K562 (cell line): ENCODE results near the gene ZNRF1. TPM values are rescaled to one million over a fixed set of nuclear protein-coding genes. Genes with fewer than 3 reads are reported as not detected.

ENCODE experiments used
- ARID2 ChIP-seq: fragments of 450-650 bp; IDR thresholded peaks from 2 replicates; pipeline ENCODE4 v1.6.1; 2017; ENCODE audit warnings: antibody characterized with exemption, mild to moderate bottlenecking
- ELF1 ChIP-seq: fragments of 200-800 bp; sonication (Bioruptor generic); IDR thresholded peaks from 2 replicates; pipeline ENCODE4 v1.6.1; 2016; ENCODE audit warnings: missing genetic modification characterization, missing compliant biosample characterization
- GABPB2 ChIP-seq: fragments of 250-450 bp; sonication (Bioruptor Pico); conservative IDR thresholded peaks from 2 replicates; pipeline ENCODE4 v1.5.1; 2021; ENCODE audit warnings: mild to moderate bottlenecking
- GTF2F1 ChIP-seq: IDR thresholded peaks from 2 replicates; pipeline ENCODE4 v1.6.1; 2011; ENCODE audit warnings: low read depth, low read length, improper control_type of control experiment
- HLTF ChIP-seq: fragments of 450-650 bp; IDR thresholded peaks from 2 replicates; pipeline ENCODE4 v1.6.1; 2016
- MAFK ChIP-seq: IDR thresholded peaks from 2 replicates; pipeline ENCODE4 v1.6.1; 2011; ENCODE audit warnings: low read length, improper control_type of control experiment
- MXD1 ChIP-seq: fragments of 250-450 bp; sonication (Bioruptor Pico); IDR thresholded peaks from 2 replicates; pipeline ENCODE4 v1.8.0; 2021; ENCODE audit warnings: borderline replicate concordance, mild to moderate bottlenecking, moderate library complexity; ENCODE audit not compliant: poor library complexity, severe bottlenecking
- NRF1 ChIP-seq, 2 experiments: fragments of 450-650 bp; IDR thresholded peaks in 1 of 2; conservative IDR thresholded peaks in 1 of 2; 2 replicates each; pipeline ENCODE4 v1.6.1; 2014; ENCODE audit warnings: mild to moderate bottlenecking in 2 of 2
- POLR3G ChIP-seq: IDR thresholded peaks from 2 replicates; pipeline ENCODE4 v1.6.1; 2011; ENCODE audit not compliant: insufficient read length, insufficient replicate concordance; ENCODE audit errors: extremely low read depth
- RAD21 ChIP-seq, 2 experiments: fragments of 250-450 bp in 1 of 2; fragments of 450-650 bp in 1 of 2; sonication (Bioruptor Pico) in 1 of 2; formaldehyde crosslinking in 1 of 2; IDR thresholded peaks in 1 of 2; conservative IDR thresholded peaks in 1 of 2; 2 replicates each; pipeline versions ENCODE4 v1.4.0 to v1.8.0; 2020 to 2022; ENCODE audit warnings: mild to moderate bottlenecking in 2 of 2, moderate library complexity in 1 of 2
- SNAPC5 ChIP-seq: fragments of 250-450 bp; sonication (Bioruptor Pico); IDR thresholded peaks from 2 replicates; pipeline ENCODE4 v1.8.0; 2021; ENCODE audit warnings: moderate library complexity, mild to moderate bottlenecking, inconsistent platforms
- SREBF1 ChIP-seq: fragments of 150-350 bp; IDR thresholded peaks from 2 replicates; pipeline ENCODE4 v1.6.1; 2014; ENCODE audit warnings: antibody characterized with exemption, low read depth, low read length, borderline replicate concordance
- STAG1 ChIP-seq: sonication (generic); formaldehyde crosslinking; IDR thresholded peaks from 2 replicates; pipeline ENCODE4 v1.5.0; 2020; ENCODE audit warnings: missing genetic modification reagents, borderline replicate concordance
- TAF15 ChIP-seq: fragments of 200-400 bp; formaldehyde crosslinking; IDR thresholded peaks from 2 replicates; pipeline ENCODE4 v1.6.1; 2017; ENCODE audit warnings: mild to moderate bottlenecking, low read depth, low read length, moderate library complexity
- TOE1 ChIP-seq, 2 experiments: fragments of 450-650 bp in 1 of 2; sonication (generic) in 1 of 2; formaldehyde crosslinking in 1 of 2; IDR thresholded peaks; 2 replicates each; pipeline versions ENCODE4 v1.7.1 to v1.8.0; 2016 to 2022; ENCODE audit warnings: borderline replicate concordance in 2 of 2, mild to moderate bottlenecking in 2 of 2, antibody characterized with exemption in 1 of 2, inconsistent platforms in 1 of 2, low read depth in 1 of 2, missing genetic modification reagents in 1 of 2, moderate library complexity in 1 of 2
- U2AF1 ChIP-seq: fragments of 200-400 bp; formaldehyde crosslinking; optimal IDR thresholded peaks from 2 replicates; pipeline ENCODE3; 2017; ENCODE audit warnings: mild to moderate bottlenecking, low read depth, low read length, moderate library complexity
- XRCC4 ChIP-seq: IDR thresholded peaks from one replicate; pipeline ENCODE4 v1.6.1; 2011; ENCODE audit not compliant: insufficient read depth, insufficient read length; ENCODE audit errors: extremely low read depth
- ZNF143 ChIP-seq: sonication (generic); formaldehyde crosslinking; IDR thresholded peaks from 2 replicates; pipeline ENCODE4 v1.9.0; 2022; ENCODE audit warnings: mild to moderate bottlenecking, missing genetic modification reagents
- ZNF175 ChIP-seq: fragments of 200-800 bp; sonication (Bioruptor generic); IDR thresholded peaks from 2 replicates; pipeline ENCODE4 v1.6.1; 2016; ENCODE audit warnings: low read depth, mild to moderate bottlenecking, missing genetic modification characterization, missing compliant biosample characterization
- ZNF212 ChIP-seq: fragments of 450-650 bp; formaldehyde crosslinking; IDR thresholded peaks from 2 replicates; pipeline ENCODE4 v1.4.0; 2020; ENCODE audit warnings: mild to moderate bottlenecking
- ZNF23 ChIP-seq: fragments of 250-450 bp; sonication (Bioruptor Pico); IDR thresholded peaks from 2 replicates; pipeline ENCODE4 v1.4.0; 2020; ENCODE audit warnings: mild to moderate bottlenecking
- ZNF311 ChIP-seq: fragments of 250-450 bp; sonication (Bioruptor Pico); IDR thresholded peaks from 2 replicates; pipeline ENCODE4 v1.4.0; 2020; ENCODE audit warnings: mild to moderate bottlenecking, moderate library complexity
- ZNF384 ChIP-seq: IDR thresholded peaks from 2 replicates; pipeline ENCODE4 v1.6.1; 2012; ENCODE audit warnings: low read depth, low read length, improper control_type of control experiment
- ZNF592 ChIP-seq: fragments of 450-650 bp; IDR thresholded peaks from 2 replicates; pipeline ENCODE4 v1.6.1; 2017; ENCODE audit warnings: antibody characterized with exemption, mild to moderate bottlenecking
- ZNF785 ChIP-seq: fragments of 250-450 bp; sonication (Bioruptor Pico); IDR thresholded peaks from 2 replicates; pipeline ENCODE4 v1.4.0; 2020; ENCODE audit warnings: mild to moderate bottlenecking
- polyA plus RNA-seq, 8 experiments: library from polyadenylated mRNA; depleted of rRNA in 4 of 8; stranded (reverse) in 5 of 8; unstranded in 3 of 8; fragments of >200 nt; fragmentation: Nextera tagmentation in 2 of 8; fragmentation: Illumina TruSeq in 1 of 8; extraction: Ambion mirVana in 2 of 8; extraction: Trizol in 1 of 8; gene quantifications; 2 replicates each; pipeline versions ENCODE4 v1.2.1 to v1.2.3, GENCODE V29; 2011 to 2014; ENCODE audit warnings: inconsistent platforms in 1 of 8, missing spikeins in 1 of 8
- total RNA-seq, 7 experiments: library from RNA; depleted of rRNA in 6 of 7; stranded (reverse); fragments of >200 nt in 6 of 7; fragmentation: Illumina TruSeq in 2 of 7; extraction: Trizol in 2 of 7; gene quantifications; 2 replicates each; pipeline versions ENCODE4 v1.2.1 to v1.2.3, GENCODE V29; 2011 to 2021; ENCODE audit warnings: low replicate concordance in 1 of 7

The ZNRF1 gene
- total and polyA plus RNA-seq, 9 of the 15 experiments (the other 6 are each of a cell fraction or from before 2014, with no cell fraction given): 9.5 to 37.7 (median 20.0) TPM

GRCh38 chr16:75130150-75130771 lies 131.4 kb downstream of the ZNRF1 start (continued):
- no peak for TF ChIP-seq MAFK
- no peak for TF ChIP-seq GABPB2 (CRISPR knock-in tag)
- no peak for TF ChIP-seq ZNF23 (CRISPR knock-in tag)
- no peak for TF ChIP-seq ZNF212
- no peak for TF ChIP-seq SNAPC5 (CRISPR knock-in tag)
- no peak for TF ChIP-seq U2AF1
- no peak for TF ChIP-seq POLR3G
- TF ChIP-seq ARID2: no peak
- no peak for TF ChIP-seq HLTF
- TF ChIP-seq STAG1 (CRISPR knock-in tag): peak; percentile 29; the same call in 1 of the 2 replicates
- TF ChIP-seq TOE1 (IDR thresholded peaks at IDR 0.05; ENCODE audit: borderline replicate concordance): no peak
- no peak for TF ChIP-seq TOE1 (CRISPR knock-in tag; IDR thresholded peaks at IDR 0.05; ENCODE audit: borderline replicate concordance, low read depth)
- TF ChIP-seq ELF1 (tag): no peak
- TF ChIP-seq TAF15: no peak
- no peak for TF ChIP-seq ZNF785
- no peak for TF ChIP-seq ZNF175 (CRISPR knock-in tag)
- TF ChIP-seq NRF1 (conservative IDR thresholded peaks at IDR 0.05 in 1 of 2, IDR thresholded peaks at IDR 0.05 in 1 of 2): peak; percentile 80 to 84
- TF ChIP-seq ZNF384: no peak
- no peak for TF ChIP-seq GTF2F1
- TF ChIP-seq ZNF592: no peak
- TF ChIP-seq ZNF143 (CRISPR knock-in tag): no peak
- no peak for TF ChIP-seq XRCC4
- peak; percentile 44 to 78; a peak in 3 of 4 replicates for TF ChIP-seq RAD21 (CRISPR knock-in tag; conservative IDR thresholded peaks at IDR 0.05 in 1 of 2, IDR thresholded peaks at IDR 0.05 in 1 of 2)
- no peak for TF ChIP-seq MXD1 (CRISPR knock-in tag)
- no peak for TF ChIP-seq ZNF311 (CRISPR knock-in tag)
- TF ChIP-seq SREBF1: peak; percentile 92
